Pancreas (tissue), 10 donors: ENCODE data around the gene MX2. TPM values are rescaled to one million over a fixed set of nuclear protein-coding genes. Genes with fewer than 3 reads are reported as not detected.

Experiments
- ATAC-seq, 4 donors: fragments of 200-7000 bp; cut with Tn5 transposase; one replicate each; pipeline versions ENCODE4 v1.8.0 to v1.9.1; 2020; ENCODE audit warnings: mild to moderate bottlenecking in 4 of 4, moderate library complexity in 4 of 4
- DNase-seq, 6 donors: peaks; one replicate each; pipeline ENCODE4 v3.0.0-alpha.2; 2020
- FAIRE-seq: peaks from 2 replicates; lab custom pipeline; 2012; peaks lifted over from hg19 to GRCh38; lab: Jason Lieb, UNC
- H3K27ac ChIP-seq, 4 donors: fragments of 200-600 bp; sonication (generic); 1 replicate in 3 of 4; 2 replicates in 1 of 4; pipeline versions ENCODE4 v1.5.0 to v1.8.0; 2020
- H3K27me3 ChIP-seq, 4 donors: fragments of 200-600 bp; one replicate each; pipeline ENCODE4 v1.8.0; 2021
- H3K36me3 ChIP-seq, 3 donors: fragments of 200-600 bp; sonication (generic) in 1 of 3; one replicate each; pipeline versions ENCODE4 v1.5.0 to v1.8.0; 2020 to 2021
- H3K4me1 ChIP-seq, 3 donors: fragments of 200-600 bp; one replicate each; pipeline ENCODE4 v1.8.0; 2021
- H3K4me3 ChIP-seq, 4 donors: fragments of 200-600 bp; sonication (generic) in 2 of 4; one replicate each; pipeline versions ENCODE4 v1.5.0 to v1.8.0; 2020 to 2021
- H3K9me3 ChIP-seq, 4 donors: fragments of 200-600 bp; one replicate each; pipeline ENCODE4 v1.8.0; 2021
- WGBS, 2 donors: extraction: QIAGEN DNeasy Blood & Tissue Kit; methylation state at CpG; one replicate each; pipeline ENCODE4 v1.1.7; 2013; 5-methylcytosine and 5-hydroxymethylcytosine counted together
- intact Hi-C, 3 donors: fragments of 100-400 bp; cut with DNase I; formaldehyde crosslinking; loops; one replicate each; pipeline versions ENCODE4 v1.11.1 to v1.14.2; 2022
- polyA plus RNA-seq, 2 donors: library from polyadenylated mRNA; stranded (reverse); fragments of 200-250 nt; gene quantifications; one replicate each; pipeline ENCODE4 v1.2.3, GENCODE V29; 2013
- total RNA-seq, 6 donors: library from RNA; stranded (reverse); fragmentation: NEBNext Ultra II Directional in 4 of 6; extraction: Animal tissue kit (Norgen Biotek cat#: 25700) in 4 of 6; gene quantifications; one replicate each; pipeline versions ENCODE4 v1.2.1 to v1.2.4, GENCODE V29; 2021 to 2023
- TF ChIP-seq, protein P1 (sequence below), 4 donors: fragments of 200-600 bp; sonication (generic) in 3 of 4; IDR thresholded peaks; one replicate each; pipeline versions ENCODE4 v1.5.0 to v1.8.0; 2021; ENCODE audit warnings: antibody characterized with exemption in 4 of 4
- donor health status: healthy with polysubstance abuse.
- donor health status: DM: no; HTN: no; CAD: no; lungs with moderate emphysema.
- donor health status: DM: no; HTN: no; CAD: no.
- donor health status: control.
- donor health status: control.
- donor health status: Bipolar disorder and iron deficiency.
- donor health status: DM: yes; HTN: yes; CAD: no.
- donor health status: DM: no; HTN: no; CAD: no.
- donor health status: DM: no; HTN: no; CAD: no.
- donor health status: DM: yes; HTN: yes; CAD: no.

The MX2 gene
- total and polyA plus RNA-seq, 8 donors: 2.0 to 5.4 (median 4.1) TPM

DNA sequence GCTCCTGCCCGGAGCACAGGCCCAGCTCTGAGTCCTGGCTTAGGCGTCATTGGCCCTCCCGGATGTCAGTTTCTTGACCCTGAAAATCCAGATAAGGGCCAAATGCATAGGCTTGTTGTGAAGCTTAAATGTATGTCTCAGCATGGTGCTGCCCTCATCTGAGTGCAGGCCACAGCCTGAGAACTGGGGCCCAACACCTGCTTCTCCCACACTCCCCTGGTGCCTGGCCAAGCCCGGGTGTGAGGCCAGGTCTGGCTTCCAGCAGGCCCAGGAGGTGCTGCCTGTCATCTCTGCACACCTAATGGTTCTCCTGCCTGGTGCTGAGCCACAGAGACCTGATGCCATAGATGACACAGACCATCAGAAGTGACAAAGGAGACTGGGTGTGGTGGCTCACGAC lies 14.0 kb downstream of the MX2 start:
- Histone ChIP-seq H3K36me3 (no peaks in the 10 kb centered on the region), H3K4me1 (no peaks in the 10 kb centered on the region), H3K27me3 (no peaks in the 10 kb centered on the region), H3K4me3 (no peak overlapping the region), H3K27ac (no peak overlapping the region), H3K9me3 (no peaks in the 10 kb centered on the region)
- DNase-seq: no peak
- no peak for FAIRE-seq
- ATAC-seq: no peak
- WGBS, 2 donors: 67 to 73% methylated on average over 5 of the region's 5 CpGs
- intact Hi-C loops: no loop called here
- TF ChIP-seq, protein P1, sequence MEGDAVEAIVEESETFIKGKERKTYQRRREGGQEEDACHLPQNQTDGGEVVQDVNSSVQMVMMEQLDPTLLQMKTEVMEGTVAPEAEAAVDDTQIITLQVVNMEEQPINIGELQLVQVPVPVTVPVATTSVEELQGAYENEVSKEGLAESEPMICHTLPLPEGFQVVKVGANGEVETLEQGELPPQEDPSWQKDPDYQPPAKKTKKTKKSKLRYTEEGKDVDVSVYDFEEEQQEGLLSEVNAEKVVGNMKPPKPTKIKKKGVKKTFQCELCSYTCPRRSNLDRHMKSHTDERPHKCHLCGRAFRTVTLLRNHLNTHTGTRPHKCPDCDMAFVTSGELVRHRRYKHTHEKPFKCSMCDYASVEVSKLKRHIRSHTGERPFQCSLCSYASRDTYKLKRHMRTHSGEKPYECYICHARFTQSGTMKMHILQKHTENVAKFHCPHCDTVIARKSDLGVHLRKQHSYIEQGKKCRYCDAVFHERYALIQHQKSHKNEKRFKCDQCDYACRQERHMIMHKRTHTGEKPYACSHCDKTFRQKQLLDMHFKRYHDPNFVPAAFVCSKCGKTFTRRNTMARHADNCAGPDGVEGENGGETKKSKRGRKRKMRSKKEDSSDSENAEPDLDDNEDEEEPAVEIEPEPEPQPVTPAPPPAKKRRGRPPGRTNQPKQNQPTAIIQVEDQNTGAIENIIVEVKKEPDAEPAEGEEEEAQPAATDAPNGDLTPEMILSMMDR (IDR thresholded peaks at IDR 0.05): no peak

DNA sequence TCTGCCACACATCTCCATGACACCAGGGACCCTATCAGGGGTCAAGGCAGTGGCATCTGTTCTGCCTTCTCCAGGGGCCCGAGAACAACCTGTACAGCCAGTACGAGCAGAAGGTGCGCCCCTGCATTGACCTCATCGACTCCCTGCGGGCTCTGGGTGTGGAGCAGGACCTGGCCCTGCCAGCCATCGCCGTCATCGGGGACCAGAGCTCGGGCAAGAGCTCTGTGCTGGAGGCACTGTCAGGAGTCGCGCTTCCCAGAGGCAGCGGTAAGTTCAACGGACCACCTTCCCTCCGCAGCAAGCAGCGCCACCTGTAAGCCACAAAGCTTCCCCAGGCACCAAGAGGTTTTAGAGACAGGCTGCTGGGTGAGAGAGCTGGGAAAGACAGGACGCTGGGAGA lies 15.9 kb downstream of the MX2 start:
- no peaks in the 10 kb centered on the region for H3K27me3 ChIP-seq
- H3K4me1 ChIP-seq: no peaks in the 10 kb centered on the region
- ATAC-seq (no peak), FAIRE-seq (no peak), DNase-seq (no peak)
- 87% methylated on average over 16 of the region's 16 CpGs for WGBS, 2 donors
- intact Hi-C loops: no loop called here
- no peak overlapping the region for H3K27ac ChIP-seq
- no peaks in the 10 kb centered on the region for H3K9me3 ChIP-seq
- TF ChIP-seq, protein P1 (IDR thresholded peaks at IDR 0.05): no peak
- H3K36me3 ChIP-seq: no peaks in the 10 kb centered on the region
- H3K4me3 ChIP-seq: no peak overlapping the region

DNA sequence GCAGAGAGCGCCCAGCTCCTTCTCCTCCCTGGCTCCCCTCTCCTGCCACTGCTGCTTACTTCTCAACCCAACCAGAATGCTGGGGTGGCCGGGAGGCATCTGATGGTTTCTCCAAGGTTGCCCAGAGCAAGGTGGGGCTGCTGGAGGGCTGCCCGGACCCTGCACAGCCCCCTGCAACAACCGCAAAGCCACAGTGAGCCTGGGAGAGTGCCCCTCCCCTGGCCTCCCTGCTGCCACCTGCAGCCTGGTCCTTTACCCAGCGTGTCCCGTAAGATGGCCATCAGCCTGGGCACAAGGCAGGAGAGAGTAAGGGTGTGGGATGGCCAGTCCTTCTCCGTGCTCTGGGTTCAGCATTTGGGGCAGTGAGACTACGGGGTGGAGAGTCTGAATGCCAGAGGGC lies 17.0 kb downstream of the MX2 start:
- H3K9me3 ChIP-seq: no peaks in the 10 kb centered on the region
- TF ChIP-seq, protein P1 (IDR thresholded peaks at IDR 0.05): no peak
- FAIRE-seq: no peak
- no peak for ATAC-seq
- DNase-seq: no peak
- H3K4me3 ChIP-seq: no peak overlapping the region
- H3K27me3 ChIP-seq: no peaks in the 10 kb centered on the region
- WGBS, 2 donors: 71% methylated on average over 7 to 8 of the region's 8 CpGs
- intact Hi-C loops: no loop called here
- no peaks in the 10 kb centered on the region for H3K36me3 ChIP-seq
- H3K4me1 ChIP-seq: no peaks in the 10 kb centered on the region
- no peak overlapping the region for H3K27ac ChIP-seq

DNA sequence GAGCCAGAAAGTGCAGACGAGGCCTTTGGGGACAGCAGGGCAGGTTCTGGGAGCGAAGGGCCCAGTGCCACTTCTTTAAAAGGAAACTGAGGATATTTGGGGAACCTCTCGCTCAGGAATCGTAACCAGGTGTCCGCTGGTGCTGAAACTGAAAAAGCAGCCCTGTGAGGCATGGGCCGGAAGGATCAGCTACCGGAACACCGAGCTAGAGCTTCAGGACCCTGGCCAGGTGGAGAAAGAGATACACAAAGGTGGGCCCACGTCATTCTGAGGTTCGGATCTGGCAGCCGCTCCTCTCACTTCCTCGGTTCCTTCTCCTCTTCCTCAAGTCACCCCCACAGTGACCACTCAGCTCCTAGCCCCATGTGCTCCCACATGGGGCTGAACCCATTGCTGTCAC lies 18.1 kb downstream of the MX2 start:
- intact Hi-C loops: no loop called here
- Histone ChIP-seq H3K27ac (no peak overlapping the region), H3K27me3 (no peaks in the 10 kb centered on the region), H3K9me3 (no peaks in the 10 kb centered on the region), H3K4me3 (no peak overlapping the region), H3K4me1 (no peaks in the 10 kb centered on the region), H3K36me3 (no peaks in the 10 kb centered on the region)
- DNase-seq (no peak), FAIRE-seq (no peak), ATAC-seq (no peak)
- WGBS, 2 donors: 87 to 95% methylated on average over 12 of the region's 12 CpGs
- TF ChIP-seq, protein P1 (IDR thresholded peaks at IDR 0.05): no peak

DNA sequence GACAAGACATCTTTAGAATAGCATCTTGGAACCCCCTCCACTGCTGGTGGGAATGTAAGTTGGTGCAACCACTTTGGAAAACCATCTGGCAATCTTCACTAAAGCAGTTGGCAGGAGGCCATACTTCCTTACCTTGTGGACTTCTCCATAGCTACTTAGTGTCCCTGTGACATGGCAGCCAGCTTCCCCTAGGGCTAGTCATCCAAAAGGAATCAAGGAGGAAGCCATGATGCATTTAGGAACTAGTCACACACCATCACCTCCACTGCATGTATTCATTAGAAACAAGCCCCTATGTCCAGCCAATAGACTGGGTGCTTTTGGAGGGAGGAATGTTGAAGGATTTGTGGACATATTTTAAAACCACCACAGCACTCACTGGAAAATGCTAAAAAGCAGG lies 19.9 kb downstream of the MX2 start:
- DNase-seq (no peak), FAIRE-seq (no peak), ATAC-seq (no peak)
- intact Hi-C loops: no loop called here
- no peak overlapping the region for H3K27ac ChIP-seq
- no peaks in the 10 kb centered on the region for H3K27me3 ChIP-seq
- H3K4me1 ChIP-seq: no peaks in the 10 kb centered on the region
- H3K4me3 ChIP-seq: no peak overlapping the region
- no peaks in the 10 kb centered on the region for H3K9me3 ChIP-seq
- no peaks in the 10 kb centered on the region for H3K36me3 ChIP-seq
- TF ChIP-seq, protein P1 (IDR thresholded peaks at IDR 0.05): no peak
